NCI-H460 (cell line): ENCODE data around the gene KPNA6. TPM values are rescaled to one million over a fixed set of nuclear protein-coding genes. Genes with fewer than 3 reads are reported as not detected.
"Not testable (repeated sequence)": the region's sequence is repeated elsewhere in the genome, so short reads cannot be mapped to it uniquely, and the experiment has no call there.

ENCODE experiments used
- DNase-seq: peaks from one replicate; pipeline ENCODE4 v3.0.0-alpha.2; 2016; ENCODE audit warnings: low read depth; ENCODE audit errors: extremely low read depth
- total RNA-seq: library from RNA; depleted of rRNA; stranded (reverse); fragments of >200 nt; shearing (Covaris generic); gene quantifications from 2 replicates; pipeline ENCODE4 v1.2.3, GENCODE V29; 2014

Gene KPNA6
- total RNA-seq, 1 experiment from 2014 or later, result 37.3 TPM

- no peak for DNase-seq
These were observed 29.3 kb downstream of the KPNA6 start for GRCh38 chr1:32137111-32137510.

GRCh38 chr1:32138965-32139364 is 31.1 kb downstream of the KPNA6 start:
- DNase-seq, result peak; percentile 20

- DNase-seq, result no peak
These were observed 34.8 kb downstream of the KPNA6 start for GRCh38 chr1:32142446-32143301.

DNA sequence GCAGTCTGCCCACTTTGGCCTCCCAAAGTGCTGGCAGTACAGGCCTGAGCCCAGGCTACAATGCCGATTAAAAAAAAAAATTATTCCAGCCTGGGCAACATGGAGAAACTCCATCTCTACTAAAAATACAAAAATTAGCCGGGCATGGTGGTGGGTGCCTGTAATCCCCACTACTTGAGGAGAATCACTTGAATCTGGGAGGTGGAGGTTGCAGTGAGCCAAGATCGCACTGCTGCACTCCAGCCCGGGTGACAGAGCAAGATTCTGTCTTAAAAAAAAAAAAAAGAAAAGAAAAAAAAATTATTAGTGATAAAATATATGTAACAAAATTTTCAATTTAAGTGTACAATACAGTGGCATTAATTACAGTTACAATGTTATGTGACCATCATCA is 35.4 kb downstream of the KPNA6 start:
- not testable (repeated sequence) for DNase-seq

DNA sequence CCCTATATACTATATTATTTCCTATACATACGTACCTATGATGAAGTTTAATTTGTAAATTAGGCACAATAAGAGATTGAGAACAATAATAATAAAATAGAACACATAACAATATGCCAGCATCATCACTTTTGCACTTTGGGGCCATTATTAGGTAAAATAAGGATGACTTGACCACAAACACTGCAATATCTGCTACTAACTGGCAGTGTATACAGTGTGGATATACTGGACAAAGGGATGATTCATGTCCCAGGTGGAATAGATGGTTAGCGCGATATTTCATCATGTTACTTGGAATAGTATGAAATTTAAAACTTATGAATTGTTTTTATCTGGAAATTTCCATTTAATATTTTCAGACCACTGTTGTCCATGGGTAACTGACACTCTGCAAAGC is 36.2 kb downstream of the KPNA6 start:
- no peak for DNase-seq

- DNase-seq, result not testable (repeated sequence)
These were observed 39.9 kb downstream of the KPNA6 start for GRCh38 chr1:32147799-32148198.

- no peak for DNase-seq
These were observed 43.0 kb downstream of the KPNA6 start for GRCh38 chr1:32150847-32151246.

GRCh38 chr1:32151319-32151787 is 43.5 kb downstream of the KPNA6 start:
- no peak for DNase-seq

GRCh38 chr1:32159189-32159588 is 51.3 kb downstream of the KPNA6 start:
- DNase-seq, result no peak

- DNase-seq, result no peak
These were observed 55.5 kb downstream of the KPNA6 start for GRCh38 chr1:32163405-32163804.

DNA sequence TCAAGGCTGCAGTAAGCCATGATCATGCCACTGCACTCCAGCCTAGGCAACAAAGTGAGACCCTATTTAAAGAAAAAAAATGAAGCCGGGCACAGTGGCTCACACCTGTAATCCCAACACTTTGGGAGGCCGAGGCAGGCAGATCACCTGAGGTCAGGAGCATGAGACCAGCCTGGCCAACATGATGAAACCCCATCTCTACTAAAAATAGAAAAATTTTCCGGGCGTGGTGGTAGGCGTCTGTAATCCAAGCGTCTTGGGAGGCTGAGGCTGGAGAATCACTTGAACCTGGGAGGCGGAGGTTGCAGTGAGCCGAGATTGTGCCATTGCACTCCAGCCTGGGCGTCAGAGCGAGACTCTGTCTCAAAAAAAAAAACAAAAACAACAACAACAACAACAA is 57.8 kb downstream of the KPNA6 start:
- DNase-seq, result not testable (repeated sequence)

GRCh38 chr1:32170991-32171390 is 63.1 kb downstream of the KPNA6 start:
- no peak for DNase-seq

DNA sequence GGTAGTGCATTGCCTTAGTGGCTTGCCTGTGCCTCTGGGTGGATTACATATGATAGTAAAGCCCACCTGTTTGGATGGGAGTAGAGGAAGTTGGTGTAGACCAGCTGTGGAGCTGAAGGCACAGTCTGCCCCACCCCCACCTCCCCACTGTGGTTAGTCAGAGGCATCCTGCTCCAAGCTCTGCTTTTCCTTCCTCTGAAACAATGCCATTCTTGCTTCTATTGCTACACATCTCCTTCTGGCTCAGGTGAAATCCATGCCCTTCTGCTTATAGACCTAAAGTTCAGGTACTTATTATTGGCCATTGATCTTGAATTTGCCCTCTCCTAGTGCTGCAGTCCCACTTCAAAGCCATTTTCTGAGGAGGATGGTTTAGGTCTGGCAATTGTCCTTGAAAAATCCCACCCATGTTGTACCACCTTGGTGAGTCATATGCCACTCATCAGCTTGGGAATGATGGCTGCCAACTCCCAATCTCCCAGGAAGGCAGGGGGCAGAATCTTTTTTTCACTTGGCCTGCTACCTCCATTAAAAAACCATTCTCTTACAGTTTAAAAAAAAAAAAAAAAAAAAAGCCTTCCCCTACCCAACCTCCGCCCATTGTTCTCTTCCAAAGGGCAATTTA is 64.9 kb downstream of the KPNA6 start:
- DNase-seq, result no peak

GRCh38 chr1:32178380-32179192 is 70.7 kb downstream of the KPNA6 start:
- DNase-seq, result peak; percentile 27

DNA sequence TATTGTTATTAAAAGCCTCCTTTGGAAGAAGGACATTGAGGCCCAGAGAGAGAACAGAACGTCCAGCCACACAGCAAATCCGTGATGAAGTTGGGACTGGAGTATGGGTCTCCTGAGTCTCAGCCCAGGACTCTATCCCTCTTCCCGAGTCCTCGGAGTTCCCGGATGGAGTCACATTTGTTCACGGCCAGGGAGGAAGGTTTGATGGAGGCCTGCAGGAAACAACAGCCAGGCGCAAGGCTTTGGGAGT is 71.3 kb downstream of the KPNA6 start:
- no peak for DNase-seq

DNA sequence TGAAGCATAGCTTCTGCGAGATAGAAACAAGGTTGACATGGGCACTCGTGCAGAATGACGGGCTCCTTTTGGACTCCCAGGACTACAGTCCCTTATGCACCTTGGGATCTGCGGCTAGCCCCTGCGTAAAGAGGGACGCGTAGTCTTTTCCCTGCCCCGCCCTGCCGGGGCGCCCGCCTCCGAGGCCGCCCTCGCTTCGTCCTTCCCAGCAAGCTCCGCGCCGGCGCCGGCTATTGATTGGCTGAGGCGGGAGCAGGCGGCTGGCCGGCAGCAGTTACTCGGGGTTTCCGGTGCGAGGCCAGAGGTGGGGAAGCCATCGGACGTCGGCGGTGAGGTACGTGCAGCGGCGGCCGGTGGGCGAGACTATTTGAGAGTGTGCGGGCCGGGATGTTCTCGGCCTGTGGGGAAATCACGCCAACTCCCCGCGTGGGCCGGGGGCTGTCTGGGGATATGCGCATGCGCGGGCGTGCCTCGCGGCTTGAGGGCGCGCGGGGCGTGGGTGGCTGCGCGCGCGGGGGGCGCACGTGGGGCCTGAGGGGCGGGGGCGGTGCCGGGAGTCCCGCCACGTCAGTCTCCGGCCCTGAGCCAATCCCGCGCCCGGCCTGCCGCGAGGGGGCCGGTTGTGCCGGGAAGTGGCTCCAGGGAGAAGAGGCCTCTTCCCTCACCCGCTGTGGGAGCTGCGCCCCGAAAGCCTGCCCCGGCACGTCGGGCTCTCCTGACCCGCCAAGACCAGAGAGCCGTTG is 71.8 kb downstream of the KPNA6 start, which contains the start of gene TXLNA:
TXLNA (plus strand) TSS at position 233 of the 743 bp plus-strand sequence. CDS start 671 bp downstream, outside the sequence.
- peak; percentile 80 for DNase-seq

DNA sequence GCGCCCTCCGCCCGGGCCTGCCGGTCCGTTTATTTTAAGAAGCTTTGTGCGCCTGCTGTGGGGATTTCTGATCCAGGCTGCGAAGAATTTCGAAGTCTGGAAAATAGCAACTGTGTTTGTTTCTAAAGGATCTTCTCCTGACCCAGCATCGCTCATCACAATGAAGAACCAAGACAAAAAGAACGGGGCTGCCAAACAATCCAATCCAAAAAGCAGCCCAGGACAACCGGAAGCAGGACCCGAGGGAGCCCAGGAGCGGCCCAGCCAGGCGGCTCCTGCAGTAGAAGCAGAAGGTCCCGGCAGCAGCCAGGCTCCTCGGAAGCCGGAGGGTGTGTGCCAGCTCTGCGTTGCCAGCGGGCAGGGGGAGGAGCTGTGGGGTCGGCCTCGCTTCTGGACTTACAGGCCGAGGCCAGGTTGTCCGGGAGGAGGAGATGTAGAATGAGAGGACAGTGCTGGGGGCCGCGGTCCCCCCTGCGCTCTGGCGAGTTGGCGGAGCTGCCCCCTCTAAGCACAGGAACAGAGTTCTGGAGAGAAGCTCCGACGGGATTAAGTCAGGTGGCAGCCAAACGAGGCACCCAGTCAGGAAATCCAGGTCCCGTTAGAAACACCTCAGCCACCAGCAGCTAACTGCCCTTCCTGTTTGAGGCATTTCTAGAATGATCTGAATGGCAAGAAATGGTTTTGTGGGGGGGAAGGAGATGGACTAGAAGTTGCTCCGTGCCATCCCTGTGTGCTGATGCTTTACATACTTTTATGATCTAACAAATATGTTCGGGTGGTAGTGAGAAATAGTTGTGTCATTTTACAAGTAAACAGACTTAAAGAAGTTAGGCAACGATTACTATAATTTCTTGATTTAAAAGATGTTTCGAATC is 72.6 kb downstream of the KPNA6 start:
- DNase-seq, result no peak

DNA sequence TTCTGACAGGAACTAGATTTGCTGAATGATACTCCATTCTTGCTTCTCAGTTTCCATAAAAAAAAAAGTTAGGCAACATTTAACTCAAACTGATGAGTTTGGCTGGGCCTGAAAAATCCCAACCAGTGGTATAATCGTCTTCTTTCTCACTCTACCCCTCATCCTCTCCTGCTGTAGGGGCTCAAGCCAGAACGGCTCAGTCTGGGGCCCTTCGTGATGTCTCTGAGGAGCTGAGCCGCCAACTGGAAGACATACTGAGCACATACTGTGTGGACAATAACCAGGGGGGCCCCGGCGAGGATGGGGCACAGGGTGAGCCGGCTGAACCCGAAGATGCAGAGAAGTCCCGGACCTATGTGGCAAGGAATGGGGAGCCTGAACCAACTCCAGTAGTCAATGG is 73.2 kb downstream of the KPNA6 start:
- no peak for DNase-seq

GRCh38 chr1:32181563-32181962 is 73.7 kb downstream of the KPNA6 start:
- DNase-seq, result no peak

DNA sequence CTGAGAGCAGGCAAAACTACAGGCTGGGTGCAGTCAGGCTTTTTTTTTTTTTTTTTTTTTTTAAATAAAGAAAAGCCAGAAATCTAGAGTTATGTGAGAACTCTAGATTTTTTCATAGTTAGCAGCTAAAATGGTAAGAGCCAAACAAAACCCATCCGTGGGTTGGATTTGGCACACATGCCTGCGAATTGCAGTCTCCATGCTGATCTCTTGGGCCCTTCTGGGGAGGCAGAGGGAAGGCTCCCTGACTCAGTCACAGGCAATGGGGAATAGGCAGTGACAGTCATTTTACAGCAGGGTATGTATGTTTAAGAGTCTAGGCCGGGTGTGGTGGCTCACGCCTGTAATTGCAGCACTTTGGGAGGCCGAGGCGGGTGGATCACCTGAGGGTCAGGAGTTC is 74.2 kb downstream of the KPNA6 start:
- no peak for DNase-seq
